HepG2 (cell line): ENCODE results near the gene FLVCR1.

Source experiments
- ATF4 ChIP-seq, 2 experiments: fragments of 450-650 bp in 1 of 2; sonication (generic) in 1 of 2; formaldehyde crosslinking; IDR thresholded peaks; 2 replicates each; pipeline versions ENCODE4 v1.5.0 to v1.8.0; 2020 to 2022; ENCODE audit warnings: mild to moderate bottlenecking in 1 of 2, missing genetic modification reagents in 1 of 2
- BHLHE40 ChIP-seq: IDR thresholded peaks from 2 replicates; pipeline ENCODE4 v1.6.1; 2011; ENCODE audit warnings: low read length, improper control_type of control experiment
- CEBPB ChIP-seq: IDR thresholded peaks from 2 replicates; pipeline ENCODE4 v1.6.1; 2011; ENCODE audit warnings: low read depth, low read length, improper control_type of control experiment, borderline replicate concordance
- CTCF ChIP-seq: sonication (generic); formaldehyde crosslinking; IDR thresholded peaks from 2 replicates; pipeline ENCODE4 v1.5.0; 2020; ENCODE audit warnings: mild to moderate bottlenecking, missing genetic modification reagents, moderate library complexity
- JUND ChIP-seq: sonication (generic); formaldehyde crosslinking; IDR thresholded peaks from 2 replicates; pipeline ENCODE4 v1.8.0; 2022; ENCODE audit warnings: mild to moderate bottlenecking, missing genetic modification reagents
- MXD1 ChIP-seq: sonication (generic); formaldehyde crosslinking; IDR thresholded peaks from 2 replicates; pipeline ENCODE4 v1.4.0; 2020; ENCODE audit warnings: mild to moderate bottlenecking, missing genetic modification reagents
- POLR2A ChIP-seq, 2 experiments: IDR thresholded peaks; 2 replicates each; pipeline ENCODE4 v1.6.1; 2011; ENCODE audit warnings: low read depth in 2 of 2, low read length in 2 of 2, mild to moderate bottlenecking in 1 of 2, moderate library complexity in 1 of 2; ENCODE audit not compliant: insufficient read depth in 1 of 2
- RELA ChIP-seq: sonication (generic); formaldehyde crosslinking; IDR thresholded peaks from 2 replicates; pipeline ENCODE4 v1.4.0; 2020; ENCODE audit warnings: missing genetic modification reagents
- RNF219 ChIP-seq: sonication (generic); formaldehyde crosslinking; IDR thresholded peaks from 2 replicates; pipeline ENCODE4 v1.5.0; 2020; ENCODE audit warnings: mild to moderate bottlenecking, missing genetic modification reagents
- SIN3A ChIP-seq: IDR thresholded peaks from 2 replicates; pipeline ENCODE4 v1.6.1; 2011; ENCODE audit warnings: low read depth, mild to moderate bottlenecking, control low read depth, low read length, borderline replicate concordance
- ZNF382 ChIP-seq: sonication (generic); formaldehyde crosslinking; IDR thresholded peaks from 2 replicates; pipeline ENCODE4 v1.5.0; 2020; ENCODE audit warnings: missing genetic modification reagents, mild to moderate bottlenecking, borderline replicate concordance
- ZNF572 ChIP-seq: sonication (generic); formaldehyde crosslinking; IDR thresholded peaks from 2 replicates; pipeline ENCODE4 v1.5.1; 2020; ENCODE audit warnings: mild to moderate bottlenecking, missing genetic modification reagents
- ZSCAN25 ChIP-seq: sonication (generic); formaldehyde crosslinking; IDR thresholded peaks from 2 replicates; pipeline ENCODE4 v1.8.0; 2022; ENCODE audit warnings: mild to moderate bottlenecking, missing genetic modification reagents

GRCh38 chr1:212920896-212921295 is 62.8 kb downstream of the FLVCR1 start:
- peak; percentile 50 for TF ChIP-seq CTCF
- TF ChIP-seq ZNF382 = no peak
- no peak for TF ChIP-seq SIN3A
- TF ChIP-seq ZSCAN25 (CRISPR knock-in tag) = no peak
- TF ChIP-seq CEBPB = no peak
- no peak for TF ChIP-seq ZNF572
- TF ChIP-seq RELA (CRISPR knock-in tag) = no peak
- no peak for TF ChIP-seq BHLHE40
- no peak for TF ChIP-seq POLR2A (IDR thresholded peaks at IDR 0.05; ENCODE audit: insufficient read depth in 1 of 2, low read depth in 2 of 2, low read length in 2 of 2)
- TF ChIP-seq RNF219 (CRISPR knock-in tag) = no peak
- TF ChIP-seq MXD1 (CRISPR knock-in tag) = no peak
- TF ChIP-seq ATF4 (CRISPR knock-in tag; IDR thresholded peaks at IDR 0.05) = no peak
- TF ChIP-seq JUND (CRISPR knock-in tag) = no peak
